Dedifferentiated amniotic fluid mesenchymal stem cell (primary cell): ENCODE measurements around the gene SOWAHB.

ENCODE experiments used
- DNase-seq: peaks from one replicate; pipeline ENCODE4 v3.0.0-alpha.2; 2016; ENCODE audit errors: extremely low spot score

The SOWAHB gene, protein sequence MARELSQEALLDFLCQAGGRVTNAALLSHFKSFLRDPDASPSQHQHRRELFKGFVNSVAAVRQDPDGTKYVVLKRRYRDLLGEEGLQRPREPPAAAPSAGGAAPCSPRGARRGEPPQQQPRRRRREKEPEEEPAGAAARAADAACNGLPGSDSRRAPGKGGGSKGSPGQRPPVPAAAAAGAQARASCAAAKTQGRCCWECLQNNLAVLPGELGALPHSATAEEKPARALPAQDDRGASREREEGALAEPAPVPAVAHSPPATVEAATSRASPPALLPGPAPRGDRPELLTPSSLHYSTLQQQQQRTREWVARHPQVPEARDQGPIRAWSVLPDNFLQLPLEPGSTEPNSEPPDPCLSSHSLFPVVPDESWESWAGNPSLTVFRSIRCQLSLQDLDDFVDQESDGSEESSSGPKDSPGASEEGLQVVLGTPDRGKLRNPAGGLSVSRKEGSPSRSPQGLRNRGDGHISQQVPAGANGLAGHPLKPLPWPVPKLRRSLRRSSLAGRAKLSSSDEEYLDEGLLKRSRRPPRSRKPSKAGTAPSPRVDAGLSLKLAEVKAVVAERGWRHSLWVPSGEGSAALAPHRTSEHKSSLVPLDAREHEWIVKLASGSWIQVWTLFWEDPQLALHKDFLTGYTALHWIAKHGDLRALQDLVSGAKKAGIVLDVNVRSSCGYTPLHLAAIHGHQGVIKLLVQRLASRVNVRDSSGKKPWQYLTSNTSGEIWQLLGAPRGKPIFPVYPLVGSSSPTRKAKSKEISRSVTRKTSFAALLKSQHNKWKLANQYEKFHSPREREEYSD

DNA sequence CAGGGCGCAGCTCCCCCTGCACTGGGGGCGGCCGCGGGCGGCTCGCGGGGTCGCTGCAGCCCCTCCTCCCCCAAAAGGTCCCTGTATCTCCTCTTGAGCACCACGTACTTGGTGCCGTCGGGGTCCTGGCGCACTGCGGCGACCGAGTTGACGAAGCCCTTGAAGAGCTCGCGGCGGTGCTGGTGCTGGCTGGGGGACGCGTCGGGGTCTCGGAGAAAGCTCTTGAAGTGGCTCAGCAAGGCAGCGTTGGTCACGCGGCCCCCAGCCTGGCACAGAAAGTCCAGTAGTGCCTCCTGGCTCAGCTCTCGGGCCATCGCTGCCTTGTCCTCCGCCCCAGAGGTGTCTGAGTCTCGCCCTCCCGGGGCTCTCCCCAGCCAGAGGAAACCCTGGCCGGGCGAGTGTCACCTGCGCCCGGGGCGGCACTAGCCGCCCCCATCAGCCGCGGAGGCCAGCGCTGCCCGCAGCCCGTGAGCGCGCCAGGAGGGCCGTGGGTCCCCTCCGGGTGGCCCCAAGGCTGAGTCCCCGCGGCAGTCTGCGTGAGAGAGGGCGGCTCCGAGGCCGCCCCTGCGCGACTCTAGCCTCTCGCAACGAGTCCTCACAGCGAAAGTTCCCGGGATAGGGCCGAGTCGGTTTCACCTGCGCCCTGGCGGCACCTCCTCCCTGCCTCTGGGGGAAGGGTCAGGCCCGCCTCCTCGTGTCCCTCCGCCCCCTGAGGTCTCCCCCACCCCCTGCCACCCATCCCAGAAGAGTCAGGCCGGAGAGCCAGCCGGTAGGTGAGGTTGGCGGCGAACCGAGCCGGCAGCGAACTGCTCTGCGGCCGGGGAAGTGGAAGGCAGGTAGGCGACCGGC is at the start of gene SOWAHB:
Gene SOWAHB, minus strand, starts transcription at position 609 of the 849 bp plus-strand sequence. Its CDS starts 295 bp downstream, at position 314.
- no peak for DNase-seq

DNA sequence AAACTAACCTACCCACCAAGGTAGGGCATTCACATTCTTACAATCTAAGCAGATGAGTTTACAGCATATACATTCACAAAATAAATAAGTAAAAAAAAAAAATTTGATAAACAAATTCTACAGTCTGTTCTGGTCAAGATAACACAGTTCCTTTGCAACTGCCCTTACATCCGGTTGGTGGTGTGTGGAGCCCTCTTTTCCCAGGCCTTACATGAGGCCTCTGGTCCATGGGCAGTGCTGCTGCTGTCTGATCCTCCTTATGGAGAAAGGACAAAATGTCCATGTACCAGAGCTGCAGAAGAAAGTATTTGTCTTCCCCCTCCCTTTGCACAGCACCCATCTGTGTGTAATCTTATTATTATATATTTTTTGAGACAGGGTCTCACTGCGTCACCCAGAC is 49.4 kb upstream of the SOWAHB start:
- DNase-seq: no peak

DNA sequence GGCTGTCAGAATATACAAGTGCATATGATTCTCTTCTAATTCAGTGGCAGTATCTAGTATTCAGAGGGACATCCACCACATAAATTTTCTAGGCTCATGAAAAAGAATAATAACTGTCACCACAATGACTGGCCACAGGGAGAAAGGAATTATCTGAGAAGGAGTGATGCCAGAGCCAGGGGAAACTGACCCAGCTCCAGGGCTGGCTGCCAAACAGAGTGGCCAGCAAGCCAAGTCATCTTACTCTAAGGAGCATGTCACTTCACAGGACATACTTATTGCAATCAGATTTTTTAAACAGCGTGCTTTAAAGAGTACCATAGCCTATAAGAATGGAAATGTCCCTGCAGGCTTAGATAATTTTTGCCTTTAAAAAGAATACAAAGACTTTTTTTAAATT is 45.8 kb upstream of the SOWAHB start:
- DNase-seq: no peak

DNA sequence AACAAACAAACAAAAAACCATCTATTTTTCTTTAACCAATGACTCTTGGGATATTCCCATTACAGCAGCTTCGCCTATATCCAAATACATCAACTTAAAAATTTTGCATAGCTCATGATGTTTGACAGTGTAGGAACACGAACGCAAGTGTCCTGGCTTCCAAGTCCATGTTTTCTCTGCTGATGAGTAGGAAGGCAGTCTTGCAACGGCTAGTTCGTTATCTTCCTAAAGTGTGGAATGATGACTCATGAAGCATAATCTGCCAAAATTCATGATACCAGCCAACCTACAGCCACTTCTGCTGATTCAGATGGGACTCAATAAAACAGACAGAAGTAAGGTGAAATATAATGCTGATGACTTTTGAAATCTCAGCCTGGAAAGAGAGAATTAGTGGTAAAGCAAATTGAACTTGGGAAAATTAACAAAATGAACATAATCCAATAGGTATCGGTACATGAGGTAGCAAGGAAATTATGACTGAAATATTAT is 45.2 kb upstream of the SOWAHB start:
- DNase-seq: no peak

DNA sequence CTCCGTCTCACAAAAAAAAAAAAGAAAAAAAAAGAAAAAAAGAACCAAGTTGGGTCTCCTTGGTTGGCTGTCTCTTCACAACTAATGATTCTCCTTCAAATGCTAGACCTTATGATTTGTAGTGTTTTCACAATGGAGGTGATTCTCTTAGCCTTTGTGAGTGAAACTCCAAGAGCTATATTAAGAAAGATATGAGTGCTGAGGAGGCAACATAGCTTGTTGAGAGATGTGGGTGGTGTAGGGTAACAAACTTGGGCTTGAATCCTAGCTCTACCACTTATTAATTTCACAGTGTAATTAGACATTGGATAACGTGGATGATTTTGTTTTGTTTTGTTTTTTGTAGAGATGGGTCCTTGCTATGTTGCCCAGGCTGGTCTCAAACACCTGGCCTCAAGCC is 41.2 kb upstream of the SOWAHB start:
- no peak for DNase-seq

DNA sequence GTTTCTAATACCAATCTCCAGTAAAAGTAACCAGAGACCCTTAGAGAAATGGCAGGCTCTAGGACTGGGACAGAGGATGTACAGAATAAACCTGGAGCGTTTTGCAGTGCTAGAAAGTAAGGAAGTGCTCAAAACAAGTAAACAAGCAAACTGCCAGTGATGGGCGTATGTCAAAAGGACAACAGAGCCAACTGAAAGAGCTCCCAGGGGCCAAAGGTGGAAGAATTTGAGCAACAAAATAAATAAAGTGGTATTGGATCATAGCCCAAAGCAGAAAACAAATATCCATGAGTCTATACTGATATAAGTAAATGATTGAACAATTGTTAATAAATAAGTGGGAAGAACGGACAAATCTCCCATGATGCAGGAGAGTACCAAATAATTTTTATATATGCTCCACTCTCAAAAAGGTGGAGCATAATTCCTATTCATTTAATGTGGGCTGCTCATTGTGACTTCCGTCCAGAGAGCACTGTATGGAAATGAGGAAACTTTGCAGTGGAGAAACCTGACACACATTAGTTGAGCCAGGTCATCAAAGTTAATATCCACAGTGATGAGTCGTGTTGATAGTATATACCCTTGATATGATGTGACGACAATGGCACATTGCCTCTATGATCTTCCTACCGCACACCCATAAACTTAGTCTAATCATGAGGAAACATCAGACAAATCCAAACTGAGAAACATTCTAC is 33.8 kb upstream of the SOWAHB start:
- DNase-seq: no peak

DNA sequence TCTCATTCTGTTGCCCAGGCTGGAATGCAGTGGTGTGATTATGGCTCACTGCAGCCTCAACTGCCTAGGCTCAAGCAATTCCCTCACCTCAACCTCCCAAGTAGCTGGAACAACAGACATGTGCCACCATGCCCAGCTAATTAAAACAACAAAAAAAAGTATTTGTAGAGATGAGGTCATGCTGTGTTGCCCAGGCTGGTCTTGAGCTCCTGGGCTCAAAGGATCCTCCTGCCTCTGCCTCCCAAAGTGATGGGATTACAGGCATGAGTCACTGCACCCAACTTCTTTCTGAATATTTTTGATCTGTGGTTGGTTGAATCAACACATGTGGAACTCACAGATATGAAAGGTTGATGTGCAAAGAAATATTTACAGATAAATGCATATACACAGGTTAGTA is 33.1 kb upstream of the SOWAHB start:
- no peak for DNase-seq

DNA sequence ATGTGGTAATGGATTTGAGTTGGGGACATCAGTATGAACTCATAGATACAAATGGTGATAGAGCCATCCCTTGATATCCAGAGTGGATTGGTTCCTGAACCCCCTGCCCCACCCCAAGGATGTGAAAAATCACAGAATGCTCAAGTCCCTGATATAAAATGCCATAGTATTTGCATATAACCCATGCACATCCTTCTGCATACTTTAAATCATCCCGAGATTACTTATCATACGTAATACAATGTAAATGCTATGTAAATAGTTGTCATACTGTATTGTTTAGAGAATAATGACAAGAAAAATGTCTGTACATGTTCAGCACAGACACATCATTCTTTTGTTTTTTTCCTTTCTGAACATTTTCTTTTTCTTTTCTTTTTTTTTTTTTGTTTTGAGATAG is 32.7 kb upstream of the SOWAHB start:
- DNase-seq: no peak

DNA sequence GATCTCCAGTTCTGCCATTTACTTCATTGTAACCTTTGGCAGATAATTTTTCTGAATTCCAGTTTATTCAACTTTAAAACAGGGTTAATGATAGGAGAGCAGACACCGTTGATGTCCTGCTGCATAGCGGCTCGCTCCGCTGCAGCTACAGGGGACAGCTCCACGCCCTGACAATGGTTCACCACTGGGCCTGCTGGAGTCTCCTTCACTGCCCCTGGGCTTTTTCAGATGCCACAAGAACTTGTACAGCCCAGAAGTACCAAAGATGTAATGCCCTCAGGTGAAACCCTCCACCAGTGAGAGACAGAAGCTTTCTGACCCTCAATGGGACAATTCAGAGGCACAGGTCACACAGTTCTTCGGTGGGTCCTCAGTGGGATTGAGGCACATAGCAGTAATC is 28.9 kb upstream of the SOWAHB start:
- no peak for DNase-seq

DNA sequence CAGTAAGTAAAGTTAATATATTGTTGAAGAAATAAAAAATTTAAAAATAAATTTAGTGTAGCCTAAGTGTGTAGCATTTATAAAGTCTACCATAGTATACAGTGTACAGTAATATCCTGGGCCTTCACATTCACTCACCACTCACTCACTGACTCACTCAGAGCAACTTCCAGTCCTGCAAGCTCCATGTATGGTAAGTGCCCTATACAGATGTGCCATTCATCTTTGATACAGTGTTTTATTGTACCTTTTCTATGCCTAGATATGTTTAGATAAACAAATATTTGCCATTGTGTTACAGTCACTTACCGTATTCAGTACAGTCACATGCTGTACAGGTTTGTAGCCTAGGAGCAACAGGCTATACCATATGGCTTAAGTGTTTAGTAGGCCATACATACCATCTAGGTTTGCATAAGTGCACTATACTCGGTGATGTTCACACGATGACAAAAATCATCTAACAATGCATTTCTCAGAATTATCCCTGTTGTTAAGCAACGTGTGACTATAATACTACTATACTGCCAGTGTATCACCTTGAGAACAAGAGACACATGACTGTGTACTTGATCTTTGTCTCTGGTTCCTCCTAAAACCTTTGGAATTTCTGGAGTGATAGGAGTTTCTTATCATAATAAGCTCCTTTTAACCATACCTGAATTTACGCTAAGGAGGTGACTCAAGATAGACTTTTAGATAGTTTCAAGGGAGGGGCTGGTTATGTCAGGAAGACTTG is 25.8 kb upstream of the SOWAHB start:
- no peak for DNase-seq

DNA sequence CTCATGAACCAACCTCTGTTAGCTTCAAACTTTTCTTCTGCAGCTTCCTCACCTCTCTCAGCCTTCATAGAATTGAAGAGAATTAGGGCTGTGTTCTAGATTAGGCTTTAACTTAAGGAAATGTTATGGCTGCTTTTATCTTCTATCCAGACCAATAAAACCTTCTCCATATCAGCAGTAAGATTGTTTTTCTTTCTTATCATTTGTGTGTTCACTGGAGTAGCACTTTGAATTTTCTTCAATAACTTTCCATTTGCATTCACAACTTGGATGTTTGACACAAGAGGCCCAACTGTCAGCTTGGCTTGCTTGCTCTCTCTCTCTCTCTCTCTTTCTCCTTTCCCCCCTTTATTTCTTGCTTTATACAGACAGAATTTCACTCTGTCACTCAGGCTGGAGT is 22.8 kb upstream of the SOWAHB start:
- DNase-seq: no peak

DNA sequence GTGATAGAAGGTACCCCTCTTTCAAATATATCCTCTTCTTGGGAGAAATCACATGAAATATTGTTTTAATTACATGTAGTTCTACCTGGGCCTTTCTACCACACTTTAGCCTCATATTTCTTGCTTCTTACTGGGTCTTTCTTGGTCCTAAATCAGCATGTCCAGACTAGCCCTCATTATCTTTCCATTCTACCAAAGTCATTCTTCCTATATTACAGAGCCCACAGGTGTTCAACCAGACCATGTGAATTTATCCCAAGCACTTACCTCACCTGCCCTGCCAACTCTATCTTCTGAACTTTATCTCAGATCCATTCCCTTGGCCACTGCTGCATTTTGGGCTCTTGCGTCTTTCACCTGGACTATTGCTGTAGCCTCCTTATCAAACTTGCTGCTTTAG is 11.8 kb upstream of the SOWAHB start:
- DNase-seq: no peak

DNA sequence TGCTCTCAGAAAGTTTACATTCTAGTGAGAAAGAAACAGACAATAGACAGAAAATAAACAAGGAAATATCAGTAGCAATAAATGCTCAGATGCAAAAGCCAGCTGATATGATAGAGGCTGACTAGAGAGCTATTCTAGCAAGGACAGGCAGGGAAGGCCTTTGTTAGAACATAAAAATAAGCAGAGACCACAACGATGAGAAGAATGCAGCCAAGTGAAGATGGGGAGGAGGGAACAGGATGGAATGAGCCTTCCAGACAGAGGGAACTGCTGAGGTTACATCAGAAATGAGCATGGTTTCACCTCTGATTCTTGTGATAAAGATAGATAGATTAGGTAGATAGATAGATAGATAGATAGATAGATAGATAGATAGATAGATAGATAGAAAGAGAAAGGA is 7.6 kb upstream of the SOWAHB start:
- peak; percentile 68 for DNase-seq

DNA sequence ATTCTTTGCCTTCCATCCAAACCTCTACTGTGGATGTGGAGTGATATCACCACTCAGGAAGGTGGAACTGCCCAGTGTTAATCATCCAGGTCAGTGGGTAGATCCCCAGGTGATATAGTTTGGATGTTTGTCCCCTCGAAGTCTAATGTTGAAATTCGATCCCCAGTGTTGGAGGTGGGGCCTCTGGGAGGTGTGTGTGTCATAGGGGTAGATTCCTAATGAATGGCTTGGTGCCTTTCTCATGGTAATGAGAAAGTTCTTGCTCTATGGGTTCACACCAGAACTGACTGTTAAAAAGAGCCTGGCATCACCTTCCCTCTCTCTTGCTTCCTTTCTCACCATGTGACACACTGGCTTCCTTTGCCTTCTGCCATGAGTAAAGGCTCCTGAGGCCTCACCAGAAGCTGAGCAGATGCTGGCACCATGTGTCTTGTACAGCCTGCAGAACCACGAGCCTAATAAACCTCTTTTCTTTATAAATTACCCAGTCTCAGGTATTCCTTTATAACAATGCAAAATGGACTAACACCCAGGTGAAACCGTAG is 6.8 kb upstream of the SOWAHB start:
- no peak for DNase-seq

DNA sequence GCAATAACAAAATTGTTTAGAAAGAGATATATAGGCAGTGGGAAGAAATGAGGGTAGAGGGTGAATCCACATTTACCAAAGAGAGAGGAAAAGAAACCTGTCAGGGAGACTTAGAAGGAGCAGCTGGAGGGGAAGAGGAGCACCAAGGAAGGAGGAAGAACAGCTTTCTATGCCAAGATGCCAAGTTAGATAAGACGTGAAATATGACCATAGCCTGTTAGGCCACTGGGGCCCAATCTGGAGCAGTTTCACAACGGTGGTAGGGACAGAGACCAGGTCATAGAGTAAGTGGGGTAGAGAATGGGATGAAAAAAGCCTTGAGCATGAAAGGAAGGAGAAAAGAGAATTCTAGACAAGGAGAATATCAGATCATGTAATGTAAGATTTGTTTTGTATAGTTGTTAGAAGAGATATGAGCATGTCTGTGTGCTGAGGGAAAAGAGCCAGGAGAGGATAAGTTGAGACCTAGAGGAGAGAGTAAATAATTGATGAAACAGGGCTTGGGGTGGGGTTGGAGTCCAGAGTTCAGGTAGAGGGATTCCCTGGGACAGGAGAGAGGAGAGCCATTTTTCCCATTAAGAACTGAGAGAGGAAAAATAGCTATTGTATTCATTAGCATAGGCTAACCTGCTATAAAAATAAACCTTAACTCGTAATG is 4.4 kb upstream of the SOWAHB start:
- no peak for DNase-seq

DNA sequence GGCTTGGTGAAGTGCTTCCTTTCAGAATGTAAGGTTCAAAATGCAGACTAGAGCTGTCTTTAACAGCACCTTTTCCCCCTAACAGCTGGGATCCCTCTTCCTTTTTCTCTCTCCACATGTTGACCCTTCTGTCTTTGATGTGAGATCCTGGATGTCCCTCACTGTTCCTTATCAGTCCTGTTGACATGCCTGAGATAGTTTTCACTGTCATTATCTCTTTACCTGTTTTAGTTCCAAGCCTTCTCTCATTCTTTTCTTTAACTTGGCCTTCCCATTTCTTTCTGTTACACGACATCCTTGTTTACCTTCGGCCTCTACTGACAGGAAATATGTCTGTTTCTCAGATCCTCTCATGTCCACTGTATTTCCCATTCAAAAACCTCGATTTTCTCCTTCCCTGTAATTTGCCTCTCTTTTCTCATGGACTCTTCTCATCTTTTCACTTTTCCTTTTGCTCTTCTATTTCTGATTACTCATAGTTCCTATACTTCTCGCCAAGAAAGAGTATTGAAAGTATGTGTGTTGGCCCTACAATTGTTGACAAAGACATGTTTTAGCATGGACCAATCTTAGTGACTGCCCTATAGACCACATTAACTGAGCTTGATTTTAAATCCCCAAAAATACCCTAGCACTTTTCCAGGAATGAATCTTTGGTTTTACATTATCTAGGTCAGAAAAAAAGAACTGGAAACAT is 1.2 kb upstream of the SOWAHB start:
- DNase-seq: no peak

DNA sequence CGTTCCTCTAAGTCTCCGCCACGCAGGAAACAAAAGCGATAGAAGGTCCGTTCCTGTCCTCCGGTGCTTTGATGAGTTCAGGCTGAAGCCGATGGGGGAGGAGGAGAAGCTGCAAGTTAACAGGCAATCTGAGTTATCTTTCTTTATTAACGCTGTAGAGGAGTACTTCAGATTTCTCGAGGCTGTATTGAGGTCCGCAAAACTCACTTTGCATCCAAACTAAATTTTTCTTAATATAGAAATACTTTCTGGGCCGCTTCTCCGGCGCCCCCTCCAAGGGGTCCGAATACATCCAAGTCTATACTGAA is 395 bp upstream of the SOWAHB start:
- DNase-seq: no peak

DNA sequence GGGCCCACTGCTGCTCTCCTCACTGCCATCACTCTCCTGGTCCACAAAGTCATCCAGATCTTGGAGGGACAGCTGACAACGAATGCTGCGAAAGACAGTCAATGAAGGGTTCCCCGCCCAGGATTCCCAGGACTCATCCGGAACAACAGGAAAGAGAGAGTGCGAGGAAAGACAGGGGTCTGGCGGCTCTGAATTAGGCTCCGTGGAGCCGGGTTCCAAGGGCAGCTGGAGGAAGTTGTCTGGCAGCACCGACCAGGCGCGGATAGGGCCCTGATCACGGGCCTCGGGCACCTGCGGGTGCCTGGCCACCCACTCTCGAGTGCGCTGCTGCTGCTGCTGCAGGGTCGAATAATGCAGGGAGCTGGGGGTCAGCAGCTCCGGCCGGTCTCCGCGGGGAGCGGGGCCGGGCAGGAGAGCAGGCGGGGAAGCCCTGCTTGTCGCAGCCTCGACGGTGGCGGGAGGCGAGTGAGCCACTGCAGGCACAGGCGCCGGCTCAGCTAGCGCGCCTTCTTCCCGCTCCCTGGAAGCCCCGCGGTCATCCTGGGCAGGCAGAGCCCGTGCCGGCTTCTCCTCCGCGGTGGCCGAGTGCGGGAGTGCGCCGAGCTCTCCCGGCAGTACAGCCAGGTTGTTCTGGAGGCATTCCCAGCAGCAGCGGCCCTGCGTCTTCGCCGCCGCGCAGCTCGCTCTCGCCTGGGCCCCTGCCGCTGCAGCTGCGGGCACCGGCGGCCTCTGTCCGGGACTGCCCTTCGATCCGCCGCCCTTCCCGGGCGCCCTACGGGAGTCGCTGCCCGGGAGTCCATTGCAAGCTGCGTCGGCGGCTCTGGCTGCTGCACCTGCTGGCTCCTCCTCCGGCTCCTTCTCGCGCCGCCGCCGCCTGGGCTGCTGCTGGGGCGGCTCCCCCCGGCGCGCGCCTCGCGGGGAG is 1.1 kb downstream of the SOWAHB start:
- no peak for DNase-seq
